Caco-2 (cell line): Measurements from ENCODE around the gene BBLN. TPM values are rescaled to one million over a fixed set of nuclear protein-coding genes. Genes with fewer than 3 reads are reported as not detected.

Experiments used
- BruUV-seq: library from RNA; stranded (reverse); fragments of 400-500 nt; replicated peaks from 2 replicates; lab custom pipeline; 2021; lab: Mats Ljungman, UMichigan
- CTCF ChIA-PET: fragments of 300-600 bp; sonication (Branson Sonifier 250); formaldehyde crosslinking; loops from one replicate; lab custom pipeline; 2022; ENCODE audit warnings: antibody characterized with exemption; lab: Charles Lee
- POLR2A ChIA-PET: fragments of 300-600 bp; sonication (Branson Sonifier 250); formaldehyde crosslinking; loops from one replicate; lab custom pipeline; 2022; ENCODE audit warnings: antibody characterized with exemption; lab: Charles Lee
- DNase-seq, 2 experiments: peaks; one replicate each; pipeline versions ENCODE4 v3.0.0 to v3.0.0-alpha.2; 2020 to 2022
- H3K27me3 ChIP-seq: replicated peaks from 2 replicates; pipeline ENCODE4 v1.6.0; 2011; ENCODE audit warnings: low read length; ENCODE audit not compliant: control insufficient read depth, insufficient read depth
- H3K36me3 ChIP-seq: 2 replicates; pipeline ENCODE4 v1.5.1; 2011; ENCODE audit warnings: low read length; ENCODE audit not compliant: control insufficient read depth, insufficient read depth
- H3K4me1 ChIP-seq: fragments of 250-450 bp; sonication (Bioruptor Pico); 2 replicates; pipeline ENCODE4 v1.5.1; 2020; ENCODE audit warnings: mild to moderate bottlenecking
- H3K4me3 ChIP-seq: 2 replicates; pipeline ENCODE4 v1.5.1; 2011; ENCODE audit warnings: low read depth, mild to moderate bottlenecking, control low read depth, low read length
- H3K9me3 ChIP-seq: fragments of 250-450 bp; sonication (Bioruptor Pico); 2 replicates; pipeline ENCODE4 v1.5.1; 2020; ENCODE audit warnings: mild to moderate bottlenecking, moderate library complexity
- H3K27ac Mint-ChIP-seq: one replicate; pipeline ENCODE4 v1.8.0; 2022; ENCODE audit warnings: mixed read lengths; ENCODE audit not compliant: unreplicated experiment
- H3K27me3 Mint-ChIP-seq: one replicate; pipeline ENCODE4 v1.8.0; 2022; ENCODE audit warnings: mixed read lengths; ENCODE audit not compliant: insufficient read depth, unreplicated experiment
- H3K36me3 Mint-ChIP-seq: one replicate; pipeline ENCODE4 v1.8.0; 2022; ENCODE audit warnings: mild to moderate bottlenecking, mixed read lengths; ENCODE audit not compliant: insufficient read depth, unreplicated experiment
- H3K4me1 Mint-ChIP-seq: one replicate; pipeline ENCODE4 v1.8.0; 2022; ENCODE audit warnings: low read depth, mixed read lengths; ENCODE audit not compliant: unreplicated experiment
- H3K4me3 Mint-ChIP-seq: one replicate; pipeline ENCODE4 v1.8.0; 2022; ENCODE audit warnings: mild to moderate bottlenecking, moderate library complexity, mixed read lengths; ENCODE audit not compliant: unreplicated experiment
- H3K9me3 Mint-ChIP-seq: one replicate; pipeline ENCODE4 v1.8.0; 2022; ENCODE audit warnings: mixed read lengths; ENCODE audit not compliant: unreplicated experiment
- intact Hi-C: fragments of 100-400 bp; cut with micrococcal nuclease; formaldehyde crosslinking; loops from one replicate; pipeline ENCODE4 v1.10.0; 2022; ENCODE audit not compliant: unreplicated experiment
- total RNA-seq: library from RNA; stranded (reverse); gene quantifications from 2 replicates; pipeline ENCODE4 v1.2.3, GENCODE V29; 2022
- TF ChIP-seq, protein P1 (sequence below), 2 experiments: fragments of 200-600 bp in 1 of 2; IDR thresholded peaks; 1 replicate in 1 of 2; 2 replicates in 1 of 2; pipeline versions ENCODE4 v1.5.1 to v1.8.0; 2011 to 2022; ENCODE audit warnings: antibody characterized with exemption in 1 of 2, control low read depth in 1 of 2, inconsistent platforms in 1 of 2, low read depth in 1 of 2, low read length in 1 of 2, mild to moderate bottlenecking in 1 of 2, moderate library complexity in 1 of 2; ENCODE audit not compliant: insufficient read depth in 1 of 2, severe bottlenecking in 1 of 2, unreplicated experiment in 1 of 2

The BBLN gene
- total RNA-seq, 1 experiment from 2014 or later, result 34.2 TPM

GRCh38 chr9:128185979-128186965 lies 26.2 kb downstream of the BBLN start:
- peaks cover 60% of the 10 kb centered on the region for H3K36me3 Mint-ChIP-seq
- intact Hi-C loops, result no loop called here
- no peaks in the 10 kb centered on the region for H3K4me1 Mint-ChIP-seq
- no peaks in the 10 kb centered on the region for H3K27me3 Mint-ChIP-seq
- BruUV-seq, result no TSS peak
- Histone ChIP-seq H3K9me3 (no peaks in the 10 kb centered on the region), H3K36me3 (peaks cover 3% of the 10 kb centered on the region), H3K4me1 (0 out of 2 replicates have a peak, but pooled peaks cover 7% of the 10 kb centered on the region), H3K27me3 (no peaks in the 10 kb centered on the region), H3K4me3 (no peak overlapping the region)
- no peak overlapping the region for H3K27ac Mint-ChIP-seq
- TF ChIP-seq, protein P1, sequence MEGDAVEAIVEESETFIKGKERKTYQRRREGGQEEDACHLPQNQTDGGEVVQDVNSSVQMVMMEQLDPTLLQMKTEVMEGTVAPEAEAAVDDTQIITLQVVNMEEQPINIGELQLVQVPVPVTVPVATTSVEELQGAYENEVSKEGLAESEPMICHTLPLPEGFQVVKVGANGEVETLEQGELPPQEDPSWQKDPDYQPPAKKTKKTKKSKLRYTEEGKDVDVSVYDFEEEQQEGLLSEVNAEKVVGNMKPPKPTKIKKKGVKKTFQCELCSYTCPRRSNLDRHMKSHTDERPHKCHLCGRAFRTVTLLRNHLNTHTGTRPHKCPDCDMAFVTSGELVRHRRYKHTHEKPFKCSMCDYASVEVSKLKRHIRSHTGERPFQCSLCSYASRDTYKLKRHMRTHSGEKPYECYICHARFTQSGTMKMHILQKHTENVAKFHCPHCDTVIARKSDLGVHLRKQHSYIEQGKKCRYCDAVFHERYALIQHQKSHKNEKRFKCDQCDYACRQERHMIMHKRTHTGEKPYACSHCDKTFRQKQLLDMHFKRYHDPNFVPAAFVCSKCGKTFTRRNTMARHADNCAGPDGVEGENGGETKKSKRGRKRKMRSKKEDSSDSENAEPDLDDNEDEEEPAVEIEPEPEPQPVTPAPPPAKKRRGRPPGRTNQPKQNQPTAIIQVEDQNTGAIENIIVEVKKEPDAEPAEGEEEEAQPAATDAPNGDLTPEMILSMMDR (IDR thresholded peaks at IDR 0.05; ENCODE audit: insufficient read depth in 1 of 2, low read depth in 1 of 2, low read length in 1 of 2, severe bottlenecking in 1 of 2, unreplicated experiment in 1 of 2), result no peak
- no peaks in the 10 kb centered on the region for H3K9me3 Mint-ChIP-seq
- ChIA-PET POLR2A (no interaction called here), CTCF (interaction anchor here (0.5 kb wide), 1 partner anchor 98 kb away, joined by 6 read pairs; no protein-coding TSS in a partner anchor)
- DNase-seq, result no peak
- H3K4me3 Mint-ChIP-seq, result no peak overlapping the region

- intact Hi-C loops, result no loop called here
- TF ChIP-seq, protein P1 (IDR thresholded peaks at IDR 0.05; ENCODE audit: insufficient read depth in 1 of 2, low read depth in 1 of 2, low read length in 1 of 2, severe bottlenecking in 1 of 2, unreplicated experiment in 1 of 2), result no peak
- ChIA-PET POLR2A (no interaction called here), CTCF (interaction anchor here (0.5 to 0.6 kb wide), 2 partner anchors 97 to 843 kb away, joined by 6 read pairs; no protein-coding TSS in a partner anchor)
- no peak for DNase-seq
- H3K4me1 ChIP-seq, result 0 out of 2 replicates have a peak, but pooled peaks cover 7% of the 10 kb centered on the region
- H3K36me3 ChIP-seq, result peaks cover 3% of the 10 kb centered on the region
- Mint-ChIP-seq H3K36me3 (peaks cover 60% of the 10 kb centered on the region), H3K9me3 (no peaks in the 10 kb centered on the region), H3K27ac (no peak overlapping the region), H3K4me1 (no peaks in the 10 kb centered on the region), H3K4me3 (no peak overlapping the region), H3K27me3 (no peaks in the 10 kb centered on the region)
- H3K27me3 ChIP-seq, result no peaks in the 10 kb centered on the region
- no peak overlapping the region for H3K4me3 ChIP-seq
- H3K9me3 ChIP-seq, result no peaks in the 10 kb centered on the region
- no TSS peak for BruUV-seq
Measured at GRCh38 chr9:128187361-128187760, 27.3 kb downstream of the BBLN start.

GRCh38 chr9:128188209-128188608 lies 28.1 kb downstream of the BBLN start:
- ChIA-PET POLR2A (interaction anchor here (0.7 kb wide), 1 partner anchor 232 kb away, joined by 6 read pairs; no protein-coding TSS in a partner anchor), CTCF (no interaction called here)
- Histone ChIP-seq H3K4me3 (no peak overlapping the region), H3K9me3 (no peaks in the 10 kb centered on the region), H3K27me3 (no peaks in the 10 kb centered on the region), H3K36me3 (peaks cover 3% of the 10 kb centered on the region), H3K4me1 (0 out of 2 replicates have a peak, but pooled peaks cover 7% of the 10 kb centered on the region)
- peaks cover 6% of the 10 kb centered on the region for H3K4me1 Mint-ChIP-seq
- no peaks in the 10 kb centered on the region for H3K27me3 Mint-ChIP-seq
- H3K9me3 Mint-ChIP-seq, result no peaks in the 10 kb centered on the region
- intact Hi-C loops, result no loop called here
- BruUV-seq, result no TSS peak
- no peak overlapping the region for H3K27ac Mint-ChIP-seq
- H3K36me3 Mint-ChIP-seq, result peaks cover 61% of the 10 kb centered on the region
- H3K4me3 Mint-ChIP-seq, result no peak overlapping the region
- TF ChIP-seq, protein P1 (IDR thresholded peaks at IDR 0.05; ENCODE audit: insufficient read depth in 1 of 2, low read depth in 1 of 2, low read length in 1 of 2, severe bottlenecking in 1 of 2, unreplicated experiment in 1 of 2), result no peak
- no peak for DNase-seq
